ENCODE data around the gene CADM2.

Gene CADM2

DNA sequence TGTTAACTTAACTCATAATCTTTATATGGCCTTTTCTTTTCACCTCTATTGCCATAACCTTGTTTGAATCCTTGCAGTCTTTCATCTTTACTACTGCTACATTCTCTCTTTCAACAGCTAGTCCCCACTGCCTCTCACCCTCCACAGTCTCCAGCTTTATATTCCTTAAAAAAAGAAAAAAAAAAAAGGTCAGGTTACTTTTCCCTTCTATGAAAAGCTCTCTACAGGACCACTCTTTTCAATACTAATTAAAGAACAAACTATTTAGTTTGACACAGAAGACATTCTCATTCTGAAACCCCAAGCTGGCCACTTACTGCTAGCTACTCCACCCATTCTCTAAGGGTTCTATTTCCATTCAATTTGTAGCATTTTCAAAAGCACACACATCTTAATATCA is 25.6 kb downstream of the CADM2 start:
- H3K27ac ChIP-seq, result no peak overlapping the region

DNA sequence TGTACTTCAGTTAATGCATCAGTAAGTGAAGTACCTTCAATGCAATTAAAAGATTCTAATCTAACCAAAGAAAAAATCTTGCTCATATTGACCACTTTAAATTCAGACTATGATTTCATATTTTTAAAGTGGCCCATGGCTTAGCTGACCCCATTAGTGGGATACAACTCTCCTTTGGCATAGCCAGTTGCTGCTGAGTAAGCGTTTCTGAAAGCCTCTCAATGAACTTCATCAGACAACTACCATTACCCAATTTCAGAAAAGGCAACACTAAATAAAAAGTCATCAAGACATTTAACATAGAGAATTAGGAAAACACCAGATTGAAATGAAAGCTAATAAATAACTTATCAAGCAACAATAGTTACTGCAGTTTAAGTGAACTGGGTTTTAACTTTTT is 27.0 kb downstream of the CADM2 start:
- TF ChIP-seq ZFX (IDR thresholded peaks at IDR 0.05), result no peak
- TF ChIP-seq, protein P1, sequence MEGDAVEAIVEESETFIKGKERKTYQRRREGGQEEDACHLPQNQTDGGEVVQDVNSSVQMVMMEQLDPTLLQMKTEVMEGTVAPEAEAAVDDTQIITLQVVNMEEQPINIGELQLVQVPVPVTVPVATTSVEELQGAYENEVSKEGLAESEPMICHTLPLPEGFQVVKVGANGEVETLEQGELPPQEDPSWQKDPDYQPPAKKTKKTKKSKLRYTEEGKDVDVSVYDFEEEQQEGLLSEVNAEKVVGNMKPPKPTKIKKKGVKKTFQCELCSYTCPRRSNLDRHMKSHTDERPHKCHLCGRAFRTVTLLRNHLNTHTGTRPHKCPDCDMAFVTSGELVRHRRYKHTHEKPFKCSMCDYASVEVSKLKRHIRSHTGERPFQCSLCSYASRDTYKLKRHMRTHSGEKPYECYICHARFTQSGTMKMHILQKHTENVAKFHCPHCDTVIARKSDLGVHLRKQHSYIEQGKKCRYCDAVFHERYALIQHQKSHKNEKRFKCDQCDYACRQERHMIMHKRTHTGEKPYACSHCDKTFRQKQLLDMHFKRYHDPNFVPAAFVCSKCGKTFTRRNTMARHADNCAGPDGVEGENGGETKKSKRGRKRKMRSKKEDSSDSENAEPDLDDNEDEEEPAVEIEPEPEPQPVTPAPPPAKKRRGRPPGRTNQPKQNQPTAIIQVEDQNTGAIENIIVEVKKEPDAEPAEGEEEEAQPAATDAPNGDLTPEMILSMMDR (conservative IDR thresholded peaks at IDR 0.05), result no peak
- H3K27ac ChIP-seq, result no peak overlapping the region

More for the DNA sequence above, 25.6 kb downstream of the CADM2 start:
- TF ChIP-seq, protein P1 (conservative IDR thresholded peaks at IDR 0.05), result no peak
- no peak for TF ChIP-seq ZFX (IDR thresholded peaks at IDR 0.05)

DNA sequence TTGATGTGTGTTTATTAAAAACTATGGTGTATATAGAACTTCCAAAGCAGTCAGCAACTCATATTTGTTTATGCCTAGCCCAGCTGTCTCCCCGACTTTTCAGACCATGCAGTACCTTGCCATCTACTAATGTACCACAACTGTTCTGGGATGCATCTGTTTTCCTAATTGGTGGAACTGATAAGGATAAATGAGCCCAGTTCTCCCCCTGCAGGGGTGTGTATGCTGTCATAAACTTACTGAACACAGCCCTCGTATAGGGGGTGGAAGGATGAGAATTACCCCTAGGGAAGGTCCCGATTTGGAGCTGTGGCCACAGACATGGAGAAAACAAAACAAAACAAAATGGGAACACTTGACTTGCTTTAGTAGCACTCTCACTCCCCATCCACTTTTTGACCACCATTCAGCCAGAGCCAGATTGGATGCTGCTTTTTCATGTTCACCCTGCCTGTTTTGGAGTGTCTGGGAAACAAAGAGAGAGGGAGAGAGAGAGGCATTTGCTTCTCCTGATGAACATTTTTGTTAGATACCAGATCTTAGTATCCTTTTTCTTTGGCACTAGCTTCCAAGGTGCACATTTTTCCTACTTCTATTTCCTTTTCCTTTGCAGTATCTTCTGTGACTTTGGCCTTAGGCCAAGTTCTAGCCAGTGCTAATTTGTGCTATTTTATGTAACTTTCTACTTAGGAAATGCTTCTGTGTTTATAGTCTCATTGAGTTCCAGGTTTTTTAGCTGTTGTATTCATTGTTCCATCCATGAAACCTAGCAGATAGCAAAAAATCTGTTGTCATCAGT is 29.1 kb downstream of the CADM2 start:
- H3K27ac ChIP-seq, result no peak overlapping the region

DNA sequence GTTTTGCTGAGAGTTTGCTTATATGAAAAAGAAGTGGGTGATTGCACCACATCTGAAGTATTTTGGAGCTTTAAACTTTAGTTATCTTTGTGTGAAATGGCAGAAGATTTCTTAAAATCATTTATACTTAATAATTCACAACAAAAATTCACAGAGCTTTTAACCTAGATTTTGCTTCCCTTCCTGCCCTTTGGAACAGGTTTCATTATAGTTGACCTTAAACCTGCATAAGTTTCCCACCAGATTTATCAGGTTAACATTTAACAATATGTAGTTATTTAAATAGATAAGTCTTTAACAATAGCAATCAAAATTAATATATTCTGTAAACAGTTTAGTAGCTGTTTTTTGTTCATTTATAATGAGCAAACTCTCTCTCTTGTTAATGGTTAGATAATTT is 30.3 kb downstream of the CADM2 start:
- TF ChIP-seq ZFX (IDR thresholded peaks at IDR 0.05), result no peak
- TF ChIP-seq, protein P1 (conservative IDR thresholded peaks at IDR 0.05), result no peak
- H3K27ac ChIP-seq, result no peak overlapping the region

More for the DNA sequence above, 29.1 kb downstream of the CADM2 start:
- TF ChIP-seq, protein P1 (conservative IDR thresholded peaks at IDR 0.05), result no peak
- no peak for TF ChIP-seq ZFX (IDR thresholded peaks at IDR 0.05)

- no peak for TF ChIP-seq ZFX (IDR thresholded peaks at IDR 0.05)
- TF ChIP-seq, protein P1 (conservative IDR thresholded peaks at IDR 0.05), result no peak
- H3K27ac ChIP-seq, result no peak overlapping the region
These were observed 32.7 kb downstream of the CADM2 start for GRCh38 chr3:84991422-84991900.

DNA sequence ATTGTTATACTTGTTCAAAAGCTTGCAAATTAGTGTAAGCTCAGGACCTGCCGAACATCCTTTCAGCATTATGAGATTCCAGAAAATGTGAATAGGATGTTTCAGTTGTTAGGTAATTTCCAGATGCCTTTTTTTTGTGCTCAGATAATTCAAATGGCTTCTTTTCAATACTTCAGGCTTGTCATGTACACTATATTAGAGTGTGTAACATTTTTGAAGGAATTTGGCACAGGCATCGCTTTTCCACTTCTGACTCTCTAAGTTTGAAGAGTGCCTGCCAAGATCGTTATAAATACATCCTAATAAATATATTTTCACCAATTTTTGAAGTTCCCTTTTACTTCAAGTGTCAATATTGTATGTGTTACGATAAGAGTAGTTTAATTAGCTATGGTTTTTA is 35.2 kb downstream of the CADM2 start:
- TF ChIP-seq ZFX (IDR thresholded peaks at IDR 0.05), result no peak
- TF ChIP-seq, protein P1 (conservative IDR thresholded peaks at IDR 0.05), result no peak
- H3K27ac ChIP-seq, result no peak overlapping the region

GRCh38 chr3:84998545-84998944 is 39.8 kb downstream of the CADM2 start:
- TF ChIP-seq, protein P1 (conservative IDR thresholded peaks at IDR 0.05), result no peak
- H3K27ac ChIP-seq, result no peak overlapping the region
